HL-60/S4 treated with retinoic acid at 250 ng/mL for 4 days and 3 days (cell line): ENCODE results near the gene MRGPRF.
"Not testable (repeated sequence)": the region's sequence is repeated elsewhere in the genome, so short reads cannot be mapped to it uniquely, and the experiment has no call there.

Source experiments
- in situ Hi-C: fragments of 300-500 bp; cut with MboI; formaldehyde crosslinking; loops from 2 replicates; pipeline ENCODE4 v1.7.0; 2022; ENCODE audit warnings: low sequenced_read_pairs

MRGPRF gene

GRCh38 chr11:68989936-68990606, 23.0 kb downstream of the MRGPRF start:
- in situ Hi-C loops, result no loop called here

DNA sequence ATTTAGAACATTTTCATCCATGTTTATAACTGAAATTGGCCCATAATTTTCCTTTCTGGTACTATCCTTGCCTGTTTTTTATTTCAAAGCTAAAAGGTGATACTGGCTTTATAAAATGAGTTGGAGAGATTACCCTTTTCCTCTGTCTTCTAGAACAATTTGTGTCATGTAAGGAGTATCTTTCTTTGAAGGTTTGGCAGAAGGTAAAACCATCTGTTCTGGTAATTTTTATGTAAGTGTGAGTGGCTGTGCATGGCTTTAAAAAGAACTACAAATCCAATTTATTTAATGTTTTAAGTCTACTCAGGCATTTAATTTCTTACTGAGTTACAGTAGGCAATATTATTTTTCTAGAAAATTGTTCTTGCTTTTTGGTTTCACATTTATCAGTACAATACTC, 24.6 kb downstream of the MRGPRF start:
- in situ Hi-C loops, result no loop called here

DNA sequence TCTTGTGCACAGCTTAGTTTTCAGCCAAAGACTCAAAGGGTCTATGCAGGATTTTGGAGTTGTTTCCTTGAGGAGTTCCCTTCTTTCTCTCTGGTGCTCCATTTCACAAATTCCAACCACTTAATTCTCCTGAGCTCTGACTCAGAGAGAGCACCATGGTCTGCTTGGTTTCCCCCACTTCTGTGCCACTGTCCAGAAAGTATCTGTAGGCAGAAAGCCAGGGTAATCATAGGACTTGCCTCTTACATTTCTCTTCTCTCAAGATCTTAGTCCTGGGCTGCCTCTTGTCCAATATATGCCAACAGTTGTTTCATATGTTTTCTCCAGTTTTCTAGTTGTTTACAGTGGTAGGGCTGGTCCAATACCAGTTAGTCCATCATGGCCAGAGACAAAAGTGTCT, 25.8 kb downstream of the MRGPRF start:
- in situ Hi-C loops, result no loop called here

DNA sequence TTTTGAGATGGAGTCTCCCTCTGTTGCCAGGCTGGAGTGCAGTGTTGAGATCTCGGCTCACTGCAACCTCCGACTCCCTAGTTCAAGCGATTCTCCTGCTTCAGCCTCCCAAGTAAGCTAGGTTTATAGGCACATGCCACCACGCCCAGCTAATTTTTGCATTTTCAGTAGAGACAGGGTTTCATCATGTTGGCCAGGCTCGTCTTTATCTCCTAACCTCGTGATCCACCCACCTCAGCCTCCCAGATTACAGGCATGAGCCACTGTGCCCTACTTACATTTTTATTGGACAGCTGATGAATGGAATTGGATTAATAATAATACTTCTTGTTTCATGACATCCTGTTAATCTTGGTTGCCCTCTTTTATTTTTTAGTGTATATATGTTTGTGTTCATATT, 29.2 kb downstream of the MRGPRF start:
- in situ Hi-C loops, result no loop called here

DNA sequence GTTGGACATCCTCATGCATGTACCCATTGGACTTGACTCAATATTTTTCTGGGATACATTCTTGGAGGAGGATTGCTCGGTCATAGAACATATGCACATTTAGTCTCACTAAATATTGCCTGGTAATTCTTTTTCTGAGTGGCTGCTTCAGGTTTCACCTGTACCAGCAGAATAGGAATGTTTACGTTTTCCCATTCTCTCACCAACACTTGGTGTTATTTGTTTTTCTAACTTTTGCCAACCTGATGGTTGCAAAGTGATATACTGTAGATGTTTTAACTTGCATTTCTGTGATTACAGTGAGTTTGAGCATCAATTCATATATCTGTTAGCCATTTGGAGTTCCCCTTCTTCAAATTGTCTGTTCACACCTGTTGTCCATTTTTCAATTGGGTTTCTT, 30.9 kb downstream of the MRGPRF start:
- in situ Hi-C loops, result no loop called here

- in situ Hi-C loops, result no loop called here
Observed at GRCh38 chr11:68980776-68981065, 32.3 kb downstream of the MRGPRF start, which contains the start of gene MRGPRD. TSS of gene MRGPRD (minus strand) at chr11:68980986. CDS start at chr11:68980986, 0 bp downstream.

- in situ Hi-C loops, result no loop called here
Observed at GRCh38 chr11:68979931-68980775, 32.9 kb downstream of the MRGPRF start.

DNA sequence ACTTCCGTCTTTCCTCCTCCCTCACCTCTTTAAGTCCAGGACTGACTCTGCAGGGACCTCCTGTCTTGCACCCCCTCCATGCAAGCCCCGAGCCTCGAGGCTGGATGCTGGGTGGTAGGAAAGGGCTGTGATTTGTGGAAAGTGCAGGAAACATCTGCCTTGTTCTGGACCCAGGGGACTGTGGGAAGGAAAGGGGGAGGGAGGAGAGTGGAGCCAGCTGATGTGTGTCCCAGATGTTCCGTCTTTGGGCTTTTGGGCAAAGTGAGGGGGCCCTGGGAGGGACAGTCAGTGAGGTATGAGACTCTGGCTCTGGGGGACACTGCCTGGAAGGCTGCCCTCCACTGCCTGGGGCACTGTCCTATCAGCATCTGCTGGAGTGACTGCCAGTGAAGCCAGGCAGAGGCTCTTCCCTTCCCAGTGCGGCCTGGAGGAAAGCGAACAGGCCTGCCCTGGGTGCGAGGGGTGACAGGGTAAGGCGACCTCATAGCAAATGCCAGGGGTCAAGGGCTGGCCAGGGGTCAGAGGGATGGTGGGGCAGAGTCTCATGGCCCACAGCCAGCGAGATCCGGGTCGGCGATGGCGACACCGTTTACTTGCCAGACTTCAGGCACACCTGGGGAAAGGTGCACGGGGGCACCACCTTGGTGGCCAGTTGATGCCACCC, 34.0 kb downstream of the MRGPRF start:
- in situ Hi-C loops, result no loop called here

DNA sequence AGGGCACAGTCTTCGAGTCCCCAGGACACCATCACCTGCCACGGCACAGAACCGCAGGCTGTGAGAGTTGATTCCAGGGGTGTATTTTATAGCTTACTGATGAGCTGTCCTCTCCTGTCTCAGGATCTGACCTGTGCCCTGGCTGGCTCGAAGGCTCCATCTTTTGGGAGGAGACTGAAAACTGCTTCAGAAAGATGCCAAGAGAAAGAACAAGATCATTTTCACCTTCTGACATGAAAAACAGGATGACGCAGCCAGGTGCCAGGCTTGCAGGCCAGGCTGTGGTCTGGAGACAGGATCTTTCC, 34.5 kb downstream of the MRGPRF start:
- in situ Hi-C loops, result no loop called here

- in situ Hi-C loops, result no loop called here
Observed at GRCh38 chr11:68977781-68978625, 35.0 kb downstream of the MRGPRF start.

DNA sequence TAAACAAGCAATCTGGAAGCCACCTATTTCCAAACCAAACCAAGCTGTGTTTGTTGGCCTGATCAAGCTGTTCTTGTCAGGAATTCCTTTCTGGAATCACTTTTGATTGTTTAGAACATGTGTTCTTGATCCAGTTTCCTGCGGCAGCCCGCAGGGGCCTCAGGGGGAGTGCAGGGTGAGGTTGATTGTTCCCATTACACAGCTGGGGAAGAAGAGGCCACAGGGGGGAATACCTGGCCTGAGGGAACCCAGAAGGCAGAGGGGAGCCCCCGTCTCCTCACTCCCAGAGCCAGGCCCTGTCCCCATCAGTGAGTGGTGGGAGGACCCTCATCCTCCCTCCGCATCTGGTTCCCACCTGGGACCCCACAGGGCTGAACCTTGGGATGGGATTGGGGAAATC, 36.5 kb downstream of the MRGPRF start:
- in situ Hi-C loops, result no loop called here

- in situ Hi-C loops, result no loop called here
Observed at GRCh38 chr11:68976095-68976494, 37.0 kb downstream of the MRGPRF start.

- in situ Hi-C loops, result no loop called here
Observed at GRCh38 chr11:68974421-68975194, 38.4 kb downstream of the MRGPRF start.

DNA sequence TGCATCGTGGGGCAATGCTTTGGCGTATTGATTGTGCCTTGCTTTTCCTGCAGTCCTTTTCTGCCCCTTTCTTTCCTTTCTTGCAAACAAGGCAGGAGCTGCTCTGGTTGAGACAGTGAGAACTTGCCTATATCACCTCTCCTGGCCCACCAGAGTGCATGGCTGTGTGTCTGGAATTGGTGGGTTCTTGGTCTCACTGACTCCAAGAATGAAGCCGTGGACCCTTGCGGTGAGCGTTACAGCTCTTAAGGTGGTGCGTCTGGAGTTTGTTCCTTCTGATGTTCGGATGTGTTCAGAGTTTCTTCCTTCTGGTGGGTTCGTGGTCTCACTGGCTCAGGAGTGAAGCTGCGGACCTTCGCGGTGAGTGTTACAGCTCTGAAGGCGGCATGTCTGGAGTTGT, 39.3 kb downstream of the MRGPRF start:
- in situ Hi-C loops, result not testable (repeated sequence)

DNA sequence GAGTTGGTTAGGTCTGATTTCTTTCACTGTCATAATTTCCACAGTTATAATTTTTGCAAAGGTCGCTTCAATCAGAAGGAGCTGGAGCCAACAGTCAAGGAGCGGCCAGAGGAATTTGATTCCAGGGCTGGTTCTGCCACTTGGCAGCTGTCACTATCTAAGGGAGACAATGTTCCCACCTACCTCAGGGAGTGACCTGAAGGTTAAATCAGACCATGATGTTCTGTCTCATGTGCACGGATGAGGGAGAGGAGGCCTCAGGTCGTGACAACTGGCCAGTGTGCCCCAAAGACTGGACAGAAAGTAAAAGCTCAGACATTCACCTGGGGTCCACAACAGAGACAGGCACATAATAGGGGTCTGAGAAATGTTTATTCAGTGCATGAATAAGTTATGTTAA, 39.8 kb downstream of the MRGPRF start:
- in situ Hi-C loops, result no loop called here

- in situ Hi-C loops, result no loop called here
Observed at GRCh38 chr11:68970921-68971636, 42.0 kb downstream of the MRGPRF start.

GRCh38 chr11:68969386-68969785, 43.7 kb downstream of the MRGPRF start:
- in situ Hi-C loops, result no loop called here

GRCh38 chr11:68968306-68969250, 44.5 kb downstream of the MRGPRF start:
- in situ Hi-C loops, result no loop called here
